GM19239 (cell line): ENCODE results near the gene DOCK7.
"Not testable (repeated sequence)": the region's sequence is repeated elsewhere in the genome, so short reads cannot be mapped to it uniquely, and the experiment has no call there.

Source experiments
- DNase-seq: peaks from one replicate; pipeline ENCODE4 v3.0.0; 2011; ENCODE audit warnings: low spot score; ENCODE audit not compliant: insufficient read length
- FAIRE-seq: peaks from 2 replicates; lab custom pipeline; 2011; peaks lifted over from hg19 to GRCh38; lab: Jason Lieb, UNC

Gene DOCK7

GRCh38 chr1:62687903-62688686 lies at the start of gene DOCK7:
Gene DOCK7 (minus strand): TSS chr1:62688386. CDS start chr1:62688264, 122 bp downstream.
- FAIRE-seq = peak; percentile 65
- DNase-seq = peak; percentile 65

- no peak for DNase-seq
- no peak for FAIRE-seq
Measured at GRCh38 chr1:62735491-62736171, 47.4 kb upstream of the DOCK7 start.

DNA sequence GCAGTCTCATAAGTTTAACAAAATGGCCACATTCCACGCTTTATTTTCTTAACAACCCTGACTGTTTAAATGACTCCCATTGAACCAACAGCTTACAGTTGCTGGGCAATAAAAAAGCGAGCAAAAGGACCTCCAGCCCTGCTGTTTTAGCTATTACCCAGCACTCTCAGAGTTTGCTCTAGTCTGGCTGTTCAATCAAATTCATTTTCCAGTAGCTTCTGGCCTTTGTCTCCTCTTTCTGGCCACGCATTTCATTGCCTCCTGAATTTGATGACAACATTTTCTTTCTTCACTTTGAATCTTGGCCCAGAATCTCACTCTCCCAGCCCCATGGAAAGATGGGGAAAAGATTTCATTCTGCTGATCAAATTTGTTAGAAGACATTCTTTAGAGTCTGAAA lies 44.1 kb upstream of the DOCK7 start:
- no peak for DNase-seq
- no peak for FAIRE-seq

DNA sequence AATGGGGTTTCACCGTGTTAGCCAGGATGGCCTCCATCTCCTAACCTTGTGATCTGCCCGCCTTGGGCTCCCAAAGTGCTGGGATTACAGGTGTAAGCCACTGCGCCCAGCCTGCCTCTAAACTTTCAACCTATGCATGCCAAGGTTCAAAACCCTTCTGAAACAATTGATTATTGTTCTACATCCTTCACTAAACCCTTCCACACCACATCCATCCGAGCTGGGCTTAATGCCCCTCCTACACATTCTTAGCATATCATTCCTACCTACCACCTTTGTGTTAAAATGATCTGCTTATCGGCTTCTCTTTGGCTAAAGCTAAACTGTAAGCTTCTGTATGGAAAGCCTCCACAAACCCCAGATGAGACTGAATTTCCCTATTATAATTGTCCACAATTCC lies 40.8 kb upstream of the DOCK7 start:
- no peak for FAIRE-seq

DNA sequence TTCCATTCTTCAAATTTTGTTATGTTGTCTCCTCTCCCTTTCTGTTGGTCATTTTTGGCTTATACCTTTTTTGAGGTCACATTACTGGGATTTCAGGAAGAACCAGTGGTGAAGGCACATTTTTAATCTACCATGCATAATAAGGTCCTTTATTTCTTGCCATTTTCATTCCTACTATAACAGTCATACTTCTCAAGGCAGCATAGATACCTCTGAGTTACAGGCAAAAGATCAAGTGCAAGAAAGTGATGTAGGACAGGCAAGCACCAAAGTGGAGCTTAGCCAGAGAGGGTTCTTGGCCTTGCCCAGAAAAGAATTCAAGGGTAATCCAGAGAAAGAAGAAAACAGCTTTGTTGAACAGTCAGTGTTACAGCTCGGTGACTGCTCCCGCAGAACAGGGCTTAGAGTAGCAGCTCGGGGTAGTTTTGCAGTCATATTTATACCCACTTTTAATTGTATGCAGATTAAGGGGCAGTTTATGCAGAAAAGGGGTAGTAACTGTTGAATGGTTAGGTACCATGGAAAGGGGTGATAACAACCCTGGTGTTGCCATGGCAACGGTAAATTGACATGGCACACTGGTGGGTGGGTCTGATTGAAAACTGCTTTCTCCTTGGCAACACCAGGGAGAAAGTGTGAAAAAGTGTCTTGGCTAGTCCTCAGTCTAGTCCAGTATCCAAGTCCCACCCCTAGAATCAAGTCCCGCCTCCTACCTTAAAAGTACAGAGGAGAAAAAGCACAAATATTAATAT lies 39.6 kb upstream of the DOCK7 start:
- FAIRE-seq (no peak), DNase-seq (no peak)

More for the DNA sequence above, 40.8 kb upstream of the DOCK7 start:
- no peak for DNase-seq

DNA sequence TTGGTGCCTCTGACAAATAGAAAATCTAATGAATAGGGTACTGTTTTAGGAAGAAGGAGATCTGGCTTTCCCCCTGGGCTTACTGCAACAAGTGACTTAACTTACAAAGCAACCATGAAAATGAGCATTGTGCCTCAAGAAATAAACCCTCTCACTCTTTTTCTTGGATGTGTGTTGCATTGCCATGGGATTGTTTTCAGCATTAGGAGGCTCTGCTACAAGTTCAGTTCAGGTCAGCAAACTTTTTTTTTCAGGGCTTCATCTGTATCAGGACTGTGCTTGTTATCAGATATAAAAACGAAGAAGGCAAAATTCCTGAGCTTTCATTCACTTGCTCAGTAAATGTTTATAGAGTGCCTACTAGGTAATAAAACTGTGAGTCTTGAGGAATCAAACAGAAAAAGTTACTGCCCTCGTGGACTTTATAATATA lies 37.8 kb upstream of the DOCK7 start:
- DNase-seq (no peak), FAIRE-seq (no peak)

DNA sequence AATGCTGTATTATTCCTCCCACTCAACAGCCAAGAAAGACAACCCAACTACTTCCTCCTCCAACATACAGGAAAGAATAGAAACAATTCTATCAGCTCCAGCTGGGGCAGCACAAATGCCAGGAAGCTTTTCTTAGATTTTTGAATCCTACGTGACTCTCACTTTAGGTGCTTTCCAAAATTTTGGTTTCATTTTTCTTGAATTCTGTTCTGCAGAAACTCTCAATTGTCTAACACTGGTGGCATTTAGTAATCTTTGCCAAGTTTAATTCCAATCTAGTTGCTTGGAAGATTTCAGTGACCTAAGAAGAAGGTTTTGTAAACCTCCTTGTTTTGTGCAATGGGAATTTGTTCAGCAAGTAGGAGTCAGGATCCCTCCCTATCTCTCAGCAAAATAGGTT lies 37.1 kb upstream of the DOCK7 start:
- FAIRE-seq (peak; percentile 35), DNase-seq (no peak)

DNA sequence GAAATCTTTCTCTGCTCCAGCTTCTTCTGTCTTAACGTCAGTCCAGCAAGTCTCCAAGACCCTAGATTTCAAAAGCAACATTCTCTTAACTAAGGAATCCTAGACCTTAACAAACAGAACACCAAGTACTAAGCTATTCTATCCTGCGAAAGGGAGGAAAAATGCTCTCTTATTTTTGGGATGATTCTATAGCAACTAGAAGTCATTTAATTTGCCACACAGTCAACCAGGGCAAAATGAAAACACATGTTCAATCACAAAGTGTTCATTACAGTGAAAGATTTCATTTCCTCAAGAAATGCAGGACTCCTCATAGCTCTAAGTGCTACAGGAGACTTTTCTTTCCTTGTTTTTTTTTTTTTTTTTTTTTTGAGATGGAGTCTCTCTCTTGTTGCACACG lies 36.2 kb upstream of the DOCK7 start:
- DNase-seq (no peak), FAIRE-seq (no peak)

GRCh38 chr1:62723883-62724282 lies 35.7 kb upstream of the DOCK7 start:
- no peak for FAIRE-seq
- no peak for DNase-seq

- no peak for DNase-seq
- FAIRE-seq = peak; percentile 68
Measured at GRCh38 chr1:62722796-62723195, 34.6 kb upstream of the DOCK7 start.

GRCh38 chr1:62720946-62721554 lies 32.9 kb upstream of the DOCK7 start:
- DNase-seq (no peak), FAIRE-seq (no peak)

- not testable (repeated sequence) for DNase-seq, FAIRE-seq
Measured at GRCh38 chr1:62718400-62718799, 30.2 kb upstream of the DOCK7 start.

- FAIRE-seq = no peak
- no peak for DNase-seq
Measured at GRCh38 chr1:62717483-62717882, 29.3 kb upstream of the DOCK7 start.

GRCh38 chr1:62716397-62716796 lies 28.2 kb upstream of the DOCK7 start:
- no peak for FAIRE-seq
- DNase-seq = no peak

GRCh38 chr1:62712336-62713243 lies 24.4 kb upstream of the DOCK7 start:
- FAIRE-seq (no peak), DNase-seq (no peak)

DNA sequence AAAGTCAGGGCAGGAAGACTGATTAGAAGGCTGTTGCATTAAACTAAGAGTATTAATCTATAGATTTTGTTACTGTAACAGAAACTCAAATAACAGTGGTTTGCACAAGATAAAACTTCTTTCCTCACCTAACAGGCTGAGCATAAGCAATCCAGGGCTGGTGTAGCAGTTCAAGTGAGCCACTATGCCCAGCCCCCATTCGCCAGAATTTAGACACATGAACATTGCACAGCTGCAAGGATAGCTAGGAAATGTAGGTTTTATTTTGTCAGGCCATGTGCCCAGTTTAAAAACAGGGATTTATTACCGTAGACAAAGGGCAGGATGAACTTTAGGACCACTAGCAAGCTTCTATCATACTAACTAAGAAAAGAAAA lies 19.5 kb upstream of the DOCK7 start:
- FAIRE-seq = no peak

GRCh38 chr1:62706985-62707743 lies 19.0 kb upstream of the DOCK7 start:
- no peak for FAIRE-seq

More for the DNA sequence above, 19.5 kb upstream of the DOCK7 start:
- DNase-seq = no peak

DNA sequence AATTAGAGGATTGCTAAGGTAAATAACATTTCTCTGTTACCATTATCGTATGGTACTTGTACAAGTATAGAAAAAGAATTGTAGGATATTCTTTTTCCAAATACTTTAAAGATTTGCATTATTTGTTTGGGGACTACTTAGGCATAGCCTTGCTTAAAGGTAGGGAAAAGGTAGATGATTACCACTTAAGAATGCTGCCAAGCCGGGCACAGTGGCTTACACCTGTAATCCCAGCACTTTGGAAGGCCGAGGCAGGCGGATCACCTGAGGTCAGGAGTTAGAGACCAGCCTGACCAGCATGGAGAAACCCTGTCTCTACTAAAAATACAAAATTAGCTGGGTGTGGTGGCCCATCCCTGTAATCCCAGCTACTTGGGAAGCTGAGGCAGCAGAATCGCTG lies 10.0 kb upstream of the DOCK7 start:
- DNase-seq, FAIRE-seq: not testable (repeated sequence)

More at GRCh38 chr1:62706985-62707743, 19.0 kb upstream of the DOCK7 start:
- no peak for DNase-seq

GRCh38 chr1:62694479-62694878 lies 6.3 kb upstream of the DOCK7 start:
- not testable (repeated sequence) for FAIRE-seq

More at GRCh38 chr1:62694479-62694878, 6.3 kb upstream of the DOCK7 start:
- DNase-seq = not testable (repeated sequence)
